LNCaP clone FGC (cell line): ENCODE data around the gene ACTBL2.

ENCODE experiments used
- DNase-seq: peaks from one replicate; pipeline ENCODE4 v3.0.0-alpha.2; 2011; ENCODE audit warnings: low read depth
- H3K4me3 ChIP-seq: 2 replicates; pipeline ENCODE4 v1.5.1; 2011; ENCODE audit warnings: mild to moderate bottlenecking, low read depth, low read length, control low read depth
- TF ChIP-seq, protein P1 (sequence below): IDR thresholded peaks from 2 replicates; pipeline ENCODE4 v1.5.1; 2012; ENCODE audit warnings: mild to moderate bottlenecking; ENCODE audit not compliant: control insufficient read depth, insufficient read depth; ENCODE audit errors: extremely low read depth

ACTBL2 gene

DNA sequence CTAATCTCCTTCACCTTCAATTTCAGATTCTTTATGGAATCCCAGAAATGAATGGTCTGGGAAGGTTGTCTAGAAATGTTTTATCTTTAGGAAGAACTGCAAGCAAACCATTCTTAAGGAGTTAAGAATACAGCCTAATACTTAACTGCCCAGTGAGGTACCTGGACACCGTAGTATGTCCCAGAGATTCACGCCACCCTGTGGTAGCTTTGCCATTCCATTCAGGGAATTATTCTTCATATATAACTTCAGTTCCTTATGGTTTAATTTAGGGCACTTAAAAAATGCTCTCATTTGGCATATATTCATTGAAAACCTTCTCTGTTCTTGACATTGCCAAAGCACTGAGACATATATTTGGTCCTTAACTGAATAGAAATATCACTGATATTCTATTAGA is 49.7 kb downstream of the ACTBL2 start:
- no peak overlapping the region for H3K4me3 ChIP-seq
- DNase-seq: no peak
- TF ChIP-seq, protein P1, sequence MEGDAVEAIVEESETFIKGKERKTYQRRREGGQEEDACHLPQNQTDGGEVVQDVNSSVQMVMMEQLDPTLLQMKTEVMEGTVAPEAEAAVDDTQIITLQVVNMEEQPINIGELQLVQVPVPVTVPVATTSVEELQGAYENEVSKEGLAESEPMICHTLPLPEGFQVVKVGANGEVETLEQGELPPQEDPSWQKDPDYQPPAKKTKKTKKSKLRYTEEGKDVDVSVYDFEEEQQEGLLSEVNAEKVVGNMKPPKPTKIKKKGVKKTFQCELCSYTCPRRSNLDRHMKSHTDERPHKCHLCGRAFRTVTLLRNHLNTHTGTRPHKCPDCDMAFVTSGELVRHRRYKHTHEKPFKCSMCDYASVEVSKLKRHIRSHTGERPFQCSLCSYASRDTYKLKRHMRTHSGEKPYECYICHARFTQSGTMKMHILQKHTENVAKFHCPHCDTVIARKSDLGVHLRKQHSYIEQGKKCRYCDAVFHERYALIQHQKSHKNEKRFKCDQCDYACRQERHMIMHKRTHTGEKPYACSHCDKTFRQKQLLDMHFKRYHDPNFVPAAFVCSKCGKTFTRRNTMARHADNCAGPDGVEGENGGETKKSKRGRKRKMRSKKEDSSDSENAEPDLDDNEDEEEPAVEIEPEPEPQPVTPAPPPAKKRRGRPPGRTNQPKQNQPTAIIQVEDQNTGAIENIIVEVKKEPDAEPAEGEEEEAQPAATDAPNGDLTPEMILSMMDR: peak; percentile 27; the same call in 1 of the 2 replicates

DNA sequence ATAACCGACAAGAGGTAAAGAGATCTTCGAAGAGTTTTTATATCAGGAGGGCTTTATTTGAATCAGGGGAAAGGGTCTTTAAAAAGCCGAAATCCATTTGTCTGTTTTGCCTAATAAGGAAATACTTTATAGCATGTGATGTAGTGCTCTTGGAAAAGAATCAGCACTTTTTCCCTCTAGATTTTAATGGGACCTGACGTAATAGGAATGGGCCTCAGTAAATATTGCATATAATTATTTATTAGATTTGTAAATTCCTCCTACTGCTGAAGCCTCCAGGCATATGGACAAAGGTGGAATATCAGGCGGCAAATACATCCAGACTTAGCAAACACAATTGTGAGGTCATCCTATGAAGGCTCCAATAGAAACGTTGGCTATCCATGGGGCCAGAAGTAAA is 50.9 kb downstream of the ACTBL2 start:
- no peak overlapping the region for H3K4me3 ChIP-seq
- DNase-seq: peak; percentile 63
- TF ChIP-seq, protein P1: no peak
